Measurements from ENCODE around the gene KRTAP12-2. TPM values are rescaled to one million over a fixed set of nuclear protein-coding genes. Genes with fewer than 3 reads are reported as not detected.
"Not testable (repeated sequence)": the region's sequence is repeated elsewhere in the genome, so short reads cannot be mapped to it uniquely, and the experiment has no call there.

The KRTAP12-2 gene
- total RNA-seq, 1 experiment from 2014 or later = not detected

DNA sequence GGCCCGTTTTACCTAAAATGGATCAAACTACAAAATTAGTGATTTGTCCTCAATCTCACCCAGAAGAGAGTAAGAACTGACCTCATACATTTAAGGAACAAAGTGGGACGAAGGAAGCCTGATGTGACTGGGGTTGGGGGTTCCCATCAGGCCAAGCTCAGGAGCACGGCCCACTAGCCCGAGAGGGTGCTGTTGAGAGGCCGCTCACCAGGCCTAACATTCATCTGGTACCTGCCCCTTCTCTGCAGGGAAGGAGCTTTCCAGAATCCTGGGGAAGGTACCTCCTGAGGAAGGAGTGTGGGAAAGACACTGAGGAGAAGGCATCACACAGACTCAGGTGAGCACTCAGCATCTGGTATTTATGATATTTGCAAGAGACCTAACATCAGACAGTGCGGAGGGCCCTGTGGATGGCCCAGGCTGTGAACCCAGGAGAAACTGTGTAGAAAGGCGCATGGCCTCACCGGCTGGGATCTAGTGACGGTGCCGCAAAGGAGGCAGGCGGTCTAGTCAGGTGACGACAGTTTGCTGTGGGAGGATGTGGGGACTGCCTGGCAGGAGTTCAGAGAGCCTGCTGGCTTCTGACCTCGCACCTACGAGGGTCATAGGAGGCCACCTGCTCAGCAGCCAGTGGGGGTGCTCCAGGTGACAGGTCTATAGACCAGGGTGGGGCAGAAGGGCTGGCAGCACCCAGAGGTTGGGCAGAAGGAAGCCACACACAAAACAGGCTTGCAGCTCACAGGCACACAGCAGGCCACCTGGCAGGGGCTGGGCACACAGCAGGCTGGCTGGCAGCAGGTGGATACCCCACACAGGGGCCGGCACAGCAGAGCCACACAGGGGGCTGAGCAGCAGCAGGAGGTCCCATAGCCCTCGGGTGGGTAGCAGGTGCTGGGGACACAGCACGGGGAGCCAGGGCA lies 12.8 kb downstream of the KRTAP12-2 start:
- no peak for DNase-seq (ENCODE audit: low read depth)

- DNase-seq (ENCODE audit: low read depth) = peak; percentile 24
Measured at GRCh38 chr21:44653123-44653522, 13.6 kb downstream of the KRTAP12-2 start.

DNA sequence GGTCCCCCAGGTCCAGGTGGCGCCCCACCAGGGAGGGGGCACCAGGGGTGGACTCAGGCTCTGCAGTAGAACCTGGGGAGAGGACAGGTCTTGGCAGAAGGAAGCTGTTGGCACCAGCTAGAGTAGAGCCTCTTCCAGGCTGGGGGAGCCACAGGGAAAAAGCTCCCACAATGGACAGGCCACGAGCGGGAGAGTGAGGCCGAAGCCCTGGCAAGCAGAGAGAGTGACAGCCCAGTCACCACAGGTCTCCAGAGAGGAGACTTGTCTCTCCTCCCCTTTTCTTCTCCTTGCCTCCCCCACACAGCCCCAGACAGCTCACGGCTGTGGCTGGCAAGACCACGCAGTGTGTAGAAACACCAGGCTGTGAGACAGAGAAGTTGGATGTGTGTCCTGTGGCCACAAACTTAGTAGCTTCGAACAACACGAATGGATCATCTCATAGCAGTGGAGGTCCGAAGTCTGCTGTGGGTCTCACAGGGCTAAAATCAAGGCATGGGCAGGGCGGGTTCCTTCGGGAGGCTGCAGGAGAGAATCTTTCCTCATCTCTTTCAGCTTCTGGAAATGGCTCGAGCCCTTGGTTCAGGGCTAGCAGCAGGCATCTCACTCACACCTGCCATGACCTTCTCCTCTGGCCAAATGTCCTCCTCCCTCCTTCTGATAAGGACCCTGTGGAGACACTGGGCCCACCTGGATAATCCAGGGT lies 15.6 kb downstream of the KRTAP12-2 start:
- no peak for DNase-seq (ENCODE audit: low read depth)

DNA sequence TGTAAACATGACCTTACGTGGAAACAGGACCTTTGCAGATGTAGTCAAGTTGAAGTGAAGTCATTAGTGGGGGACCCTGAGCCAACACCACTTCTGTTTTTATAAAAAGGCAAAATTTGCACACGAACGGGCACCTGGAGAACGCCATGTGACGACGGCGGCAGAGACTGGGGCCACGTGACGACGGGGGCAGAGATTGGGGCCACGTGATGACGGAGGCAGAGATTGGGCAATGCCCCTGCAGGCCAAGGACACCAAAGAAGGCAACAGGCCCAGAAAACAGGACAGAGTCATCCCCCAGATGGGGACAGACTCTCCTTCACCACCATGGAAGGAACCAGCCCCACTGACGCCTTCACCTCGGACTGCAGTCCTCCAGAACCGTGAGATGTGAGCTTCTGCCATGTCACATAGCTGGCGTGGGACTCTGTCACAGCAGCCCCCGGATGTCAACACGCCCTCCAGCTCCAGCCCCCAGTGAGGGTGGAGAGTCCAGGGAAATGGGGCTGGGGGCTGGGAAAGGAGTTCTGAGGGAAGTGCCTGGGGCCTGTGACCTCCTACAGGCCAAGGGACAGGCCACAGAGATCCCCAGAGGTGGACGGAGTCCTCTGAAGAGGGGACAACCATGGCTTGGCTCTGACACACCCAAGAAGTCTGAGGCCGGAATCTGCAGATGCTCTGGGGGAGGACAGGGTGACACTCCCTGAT lies 16.3 kb downstream of the KRTAP12-2 start:
- no peak for DNase-seq (ENCODE audit: low read depth)

DNA sequence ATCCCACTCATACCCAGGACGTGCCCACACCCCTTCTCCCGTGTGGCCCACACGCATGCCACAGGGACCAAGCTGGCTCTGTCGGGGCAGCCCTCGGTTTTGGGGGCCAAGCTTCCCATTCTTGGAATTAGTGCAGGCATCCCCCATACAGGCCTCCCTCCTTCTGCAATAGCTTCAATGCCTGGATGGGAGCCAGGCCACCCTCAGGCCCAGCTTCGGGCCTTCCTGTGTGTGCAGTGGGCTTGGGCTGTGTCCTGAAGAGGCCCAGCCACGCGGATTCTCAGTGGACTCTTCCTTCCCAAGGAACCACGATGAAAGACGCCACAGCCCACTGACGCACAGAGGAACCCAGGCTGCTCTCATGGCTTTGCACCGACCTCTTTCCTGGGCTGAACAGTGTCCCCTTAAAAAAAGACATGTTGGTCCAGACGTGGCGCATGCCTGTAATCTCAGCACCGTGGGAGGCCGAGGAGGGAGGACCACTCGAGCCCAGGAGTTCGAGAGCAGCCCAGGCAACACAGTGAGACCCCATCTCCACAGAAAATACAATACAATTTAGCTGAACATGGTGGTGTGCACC lies 17.1 kb downstream of the KRTAP12-2 start:
- DNase-seq (ENCODE audit: low read depth) = no peak

DNA sequence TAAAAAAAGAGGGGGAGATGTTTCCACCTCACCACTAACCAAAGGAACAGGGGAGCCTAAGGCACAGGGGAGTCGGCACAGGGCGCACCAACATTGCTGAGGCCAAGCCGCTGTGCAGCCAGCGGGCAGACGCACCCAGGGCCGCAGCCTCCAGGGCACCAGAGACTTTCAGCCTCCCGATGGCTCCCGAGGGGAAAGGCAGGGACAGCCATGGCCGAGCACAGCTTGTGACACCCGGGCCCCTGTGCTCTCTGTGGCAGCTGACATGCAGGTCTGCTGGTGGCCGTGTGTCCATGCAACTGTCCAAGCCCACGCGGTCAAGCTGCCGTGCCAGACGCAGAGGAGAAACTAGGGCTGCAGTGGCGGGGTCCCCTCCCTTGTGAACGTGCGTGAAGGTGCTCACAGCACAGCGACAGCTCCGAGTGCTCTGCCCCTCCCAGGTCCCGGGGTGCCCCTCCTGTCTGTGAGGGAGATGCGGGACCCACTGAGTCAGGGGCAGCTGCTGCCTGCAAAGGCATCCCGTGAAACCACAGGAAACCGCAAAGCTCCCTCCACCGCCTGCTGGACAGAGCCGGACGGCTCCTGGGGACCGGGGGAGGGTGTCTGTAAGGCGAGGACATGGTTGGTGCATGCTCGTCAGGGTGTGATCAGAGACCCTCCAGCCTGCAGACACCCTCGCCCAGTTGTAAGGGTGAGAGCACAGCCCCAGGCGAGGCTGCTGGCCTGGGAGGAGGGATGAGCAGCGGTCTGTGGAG lies 18.0 kb downstream of the KRTAP12-2 start:
- no peak for DNase-seq (ENCODE audit: low read depth)

DNA sequence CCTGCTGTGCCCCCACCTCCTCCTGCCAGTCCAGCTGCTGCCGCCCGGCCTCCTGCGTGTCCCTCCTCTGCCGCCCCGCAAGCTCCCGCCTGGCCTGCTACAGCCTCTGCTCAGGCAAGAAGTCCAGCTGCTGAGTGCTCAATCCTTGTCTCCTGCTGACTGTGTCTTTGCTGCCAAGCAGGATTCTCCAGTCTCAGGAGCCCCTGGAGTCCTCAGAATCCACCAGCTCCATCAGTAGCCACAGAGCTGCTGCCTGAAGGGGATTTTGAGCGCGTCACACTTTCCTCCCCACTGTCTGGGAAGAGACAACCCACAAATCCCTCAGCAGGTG lies 19.5 kb downstream of the KRTAP12-2 start:
- no peak for DNase-seq (ENCODE audit: low read depth)

DNA sequence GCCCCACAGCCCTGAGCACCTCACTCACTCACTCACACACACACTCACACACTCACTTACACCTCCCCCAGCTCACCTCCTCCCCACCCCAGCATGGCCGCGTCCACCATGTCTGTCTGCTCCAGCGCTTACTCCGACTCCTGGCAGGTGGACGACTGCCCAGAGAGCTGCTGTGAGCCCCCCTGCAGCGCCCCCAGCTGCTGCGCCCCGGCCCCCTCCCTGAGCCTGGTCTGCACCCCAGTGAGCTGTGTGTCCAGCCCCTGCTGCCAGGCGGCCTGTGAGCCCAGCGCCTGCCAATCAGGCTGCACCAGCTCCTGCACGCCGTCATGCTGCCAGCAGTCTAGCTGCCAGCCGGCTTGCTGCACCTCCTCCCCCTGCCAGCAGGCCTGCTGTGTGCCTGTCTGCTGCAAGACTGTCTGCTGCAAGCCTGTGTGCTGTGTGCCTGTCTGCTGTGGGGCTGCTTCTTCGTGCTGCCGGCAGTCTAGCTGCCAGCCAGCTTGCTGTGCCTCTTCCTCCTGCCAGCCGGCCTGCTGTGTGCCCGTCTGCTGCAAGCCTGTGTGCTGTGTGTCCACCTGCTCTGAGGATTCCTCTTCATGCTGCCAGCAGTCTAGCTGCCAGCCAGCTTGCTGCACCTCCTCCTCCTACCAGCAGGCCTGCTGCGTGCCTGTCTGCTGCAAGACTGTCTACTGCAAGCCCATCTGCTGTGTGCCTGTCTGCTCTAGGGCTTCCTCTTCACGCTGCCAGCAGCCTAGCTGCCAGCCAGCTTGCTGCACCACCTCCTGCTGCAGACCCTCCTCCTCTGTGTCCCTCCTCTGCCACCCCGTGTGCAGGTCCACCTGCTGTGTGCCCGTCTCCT lies 20.1 kb downstream of the KRTAP12-2 start, which contains the start of gene KRTAP10-11:
TSS of gene KRTAP10-11 (plus strand) at position 49 of the 856 bp plus-strand sequence. CDS start at position 94, 45 bp downstream.
- not testable (repeated sequence) for DNase-seq (ENCODE audit: low read depth)

GRCh38 chr21:44644878-44645277 lies 21.8 kb downstream of the KRTAP12-2 start:
- no peak for DNase-seq (ENCODE audit: low read depth)

GRCh38 chr21:44643741-44644310 lies 22.9 kb downstream of the KRTAP12-2 start:
- no peak for DNase-seq (ENCODE audit: low read depth)

DNA sequence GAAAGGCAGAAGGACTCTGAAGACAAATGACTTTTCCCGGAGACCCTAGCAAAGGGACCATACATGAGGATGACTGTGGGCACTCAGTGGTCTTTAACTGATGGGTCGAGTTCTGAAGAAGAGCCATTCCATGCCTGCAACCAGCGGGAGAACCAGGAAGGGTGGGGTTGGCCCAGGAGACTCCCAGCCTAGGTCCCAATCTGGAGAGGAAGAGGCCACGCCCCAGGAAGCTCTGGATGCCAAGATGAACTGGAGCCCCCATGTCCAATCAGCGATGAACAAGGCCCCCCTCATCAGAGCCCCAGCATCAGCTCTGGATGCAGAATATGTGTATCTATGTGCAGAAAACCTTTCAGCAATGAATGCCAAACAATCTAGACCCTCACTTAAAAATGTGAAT lies 26.0 kb downstream of the KRTAP12-2 start:
- DNase-seq (ENCODE audit: low read depth) = no peak

DNA sequence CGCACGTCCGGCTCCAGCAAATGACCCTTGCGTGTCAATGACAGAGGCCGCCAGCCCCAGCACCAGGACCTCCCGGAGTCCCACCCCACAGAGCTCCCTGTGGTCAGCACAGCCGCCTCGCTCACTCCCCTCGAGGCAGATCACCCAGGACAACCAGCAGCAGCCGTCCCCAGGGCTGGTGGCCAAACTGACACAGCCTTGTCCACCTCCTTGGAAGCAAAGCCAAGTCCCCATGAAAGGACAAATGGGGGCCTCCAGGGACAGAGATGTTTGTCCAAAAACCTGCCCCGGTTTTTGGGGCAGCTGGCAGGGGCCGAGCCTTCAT lies 27.4 kb downstream of the KRTAP12-2 start:
- no peak for DNase-seq (ENCODE audit: low read depth)

DNA sequence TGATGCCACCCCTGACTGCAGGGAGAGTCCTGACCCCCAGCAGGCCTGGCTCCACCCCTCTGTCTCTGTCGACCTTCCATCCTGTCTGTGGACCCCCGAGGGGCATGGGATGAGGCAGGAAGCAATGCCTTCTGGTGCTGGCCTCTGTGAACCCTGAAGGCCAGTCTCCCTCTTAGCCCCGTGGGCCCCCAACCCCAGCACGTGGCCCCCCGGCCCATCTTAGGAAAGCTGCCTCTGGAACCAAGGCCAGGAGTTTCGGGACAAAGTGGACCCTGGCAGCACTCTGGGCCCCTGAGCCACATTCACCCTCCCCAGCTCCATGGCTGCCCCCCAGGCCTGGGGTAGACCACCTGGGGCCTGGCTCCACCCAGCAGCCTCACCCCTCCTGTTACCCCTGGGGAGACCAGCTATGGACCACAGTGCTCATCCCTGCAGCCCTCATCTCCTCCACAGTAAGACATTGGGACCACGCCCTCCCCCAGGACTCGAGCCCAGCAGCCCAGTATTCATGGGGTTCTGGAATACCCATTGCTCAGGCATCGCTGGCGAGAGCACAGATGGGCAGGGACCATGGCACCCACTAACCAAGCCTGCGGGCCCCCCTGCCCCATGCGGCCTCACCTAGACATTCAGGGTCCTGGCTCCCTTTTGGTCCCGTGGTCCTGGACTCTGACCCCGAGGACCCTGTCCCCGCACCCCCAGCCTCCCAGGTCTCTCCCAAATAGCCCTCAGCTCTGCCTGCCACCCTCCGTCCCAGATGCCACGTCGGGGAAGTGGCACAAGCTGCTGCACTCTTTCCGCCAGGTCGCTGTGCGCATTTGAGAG lies 28.0 kb downstream of the KRTAP12-2 start:
- DNase-seq (ENCODE audit: low read depth) = not testable (repeated sequence)

GRCh38 chr21:44637851-44638348 lies 28.8 kb downstream of the KRTAP12-2 start:
- not testable (repeated sequence) for DNase-seq (ENCODE audit: low read depth)

DNA sequence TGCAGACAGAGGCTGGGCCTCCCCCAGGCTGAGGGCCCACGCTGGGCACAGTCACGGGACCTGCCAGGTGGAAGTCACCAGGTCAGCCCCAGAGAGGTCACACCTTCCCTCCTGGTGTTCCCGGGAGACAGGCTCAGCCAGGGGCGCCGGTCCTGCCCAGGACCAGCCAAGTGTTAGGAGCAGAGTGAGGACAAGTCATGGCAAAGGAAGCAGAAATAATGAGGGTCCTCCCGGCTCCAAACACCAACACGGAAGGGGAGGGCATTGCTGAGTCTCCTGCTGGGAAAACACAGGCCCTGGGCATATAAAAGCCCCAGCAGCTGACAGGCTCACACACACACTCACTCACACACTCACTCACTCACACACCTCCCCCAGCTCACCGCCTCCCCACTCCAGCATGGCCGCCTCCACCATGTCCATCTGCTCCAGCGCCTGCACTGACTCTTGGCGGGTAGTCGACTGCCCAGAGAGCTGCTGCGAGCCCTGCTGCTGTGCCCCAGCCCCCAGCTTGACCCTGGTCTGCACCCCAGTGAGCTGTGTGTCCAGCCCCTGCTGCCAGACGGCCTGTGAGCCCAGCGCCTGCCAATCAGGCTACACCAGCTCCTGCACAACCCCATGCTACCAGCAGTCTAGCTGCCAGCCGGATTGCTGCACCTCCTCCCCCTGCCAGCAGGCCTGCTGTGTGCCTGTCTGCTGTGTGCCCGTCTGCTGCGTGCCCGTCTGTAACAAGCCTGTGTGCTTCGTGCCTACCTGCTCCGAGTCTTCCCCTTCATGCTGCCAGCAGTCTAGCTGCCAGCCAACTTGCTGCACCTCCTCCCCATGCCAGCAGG lies 29.5 kb downstream of the KRTAP12-2 start, which contains the start of gene KRTAP10-10:
TSS of gene KRTAP10-10 (plus strand) at position 339 of the 833 bp plus-strand sequence. CDS start at position 401, 62 bp downstream.
- no peak for DNase-seq (ENCODE audit: low read depth)

DNA sequence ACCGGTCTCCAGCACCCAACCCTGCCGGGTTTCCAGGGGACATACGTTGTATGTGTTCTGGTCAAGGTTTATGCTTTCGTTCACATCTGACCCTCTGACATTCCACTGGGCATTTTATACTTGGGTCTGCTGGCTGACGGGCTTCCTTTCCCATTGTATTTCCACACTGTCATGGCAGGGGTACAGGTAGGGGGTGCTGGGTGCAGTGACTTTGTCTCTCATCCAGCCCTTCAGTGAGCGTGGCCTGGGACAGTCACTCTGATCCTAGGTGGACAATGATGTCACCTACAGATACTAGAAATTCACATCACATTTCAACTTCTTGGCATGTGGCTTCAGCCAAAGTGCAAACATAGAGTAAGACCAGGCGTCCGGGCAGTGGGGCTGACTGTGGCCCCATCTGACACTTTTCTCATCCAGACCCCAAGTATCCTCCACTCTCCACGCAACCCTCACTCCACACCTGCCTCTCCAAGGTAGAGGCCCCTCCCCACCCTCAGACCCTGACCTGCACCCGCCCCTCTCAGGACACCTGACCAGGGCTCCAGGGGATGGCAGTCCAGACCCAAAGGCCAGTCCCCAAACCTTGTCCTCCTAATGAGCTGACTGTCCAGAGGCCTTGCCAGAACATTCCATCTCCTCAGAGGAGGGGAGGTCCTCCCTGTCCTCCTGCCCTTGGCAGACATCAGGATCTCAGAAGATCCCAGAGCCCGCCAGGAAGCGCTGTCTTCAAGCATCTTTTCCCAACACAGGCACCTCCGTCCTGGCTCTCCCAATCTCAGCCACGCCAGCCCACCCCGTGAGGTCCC lies 30.3 kb downstream of the KRTAP12-2 start:
- DNase-seq (ENCODE audit: low read depth) = no peak

GRCh38 chr21:44632067-44632466 lies 34.7 kb downstream of the KRTAP12-2 start:
- DNase-seq (ENCODE audit: low read depth) = no peak
